ENCODE measurements around the gene ASTN2.

- TF ChIP-seq CTCF (IDR thresholded peaks at IDR 0.05; ENCODE audit: low read depth, low read length, poor library complexity, severe bottlenecking) (no peak), EZH2phosphoT487 (IDR thresholded peaks at IDR 0.05; ENCODE audit: borderline replicate concordance, low read length) (no peak)
Observed at GRCh38 chr9:117394655-117395054, 20.2 kb downstream of the ASTN2 start.

Measured in DOHH2 (cell line).